GM12872 (cell line): ENCODE results near the gene TSHZ2.

Experiments used
- CTCF ChIP-seq: IDR thresholded peaks from 3 replicates; pipeline ENCODE4 v1.5.1; 2011; ENCODE audit warnings: low read depth, mild to moderate bottlenecking, low read length, moderate library complexity; ENCODE audit not compliant: insufficient read depth

The TSHZ2 gene

GRCh38 chr20:53369871-53370270 lies 397.7 kb downstream of the TSHZ2 start:
- TF ChIP-seq CTCF: no peak

DNA sequence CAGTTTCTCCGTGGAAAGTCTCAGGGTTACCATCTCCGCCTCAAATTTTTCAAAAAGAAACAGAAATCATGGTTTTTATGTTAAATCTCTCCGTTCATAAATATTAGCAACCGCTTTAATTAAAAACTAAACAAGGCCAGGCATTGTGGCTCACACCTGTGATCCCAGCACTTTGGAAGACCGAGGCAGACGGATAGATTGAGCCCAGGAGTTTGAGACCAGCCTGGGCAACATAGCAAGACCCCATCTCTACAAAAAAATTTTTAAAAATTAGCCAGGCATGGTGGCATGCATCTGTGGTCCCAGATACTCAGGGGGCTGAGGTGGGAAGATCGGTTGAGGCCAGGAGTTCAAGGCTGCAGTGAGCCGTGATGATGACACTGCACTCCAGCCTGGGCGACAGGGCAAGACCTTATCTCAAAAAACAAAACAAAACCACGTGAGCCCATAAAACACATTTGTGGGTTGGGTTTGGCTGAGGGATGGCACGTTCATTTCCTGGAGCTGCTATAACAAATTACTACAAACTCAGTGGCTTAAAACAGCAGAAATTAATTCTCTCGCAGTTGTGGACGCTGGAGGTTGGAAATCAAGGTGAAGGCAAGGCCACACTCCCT lies 398.3 kb downstream of the TSHZ2 start:
- no peak for TF ChIP-seq CTCF

DNA sequence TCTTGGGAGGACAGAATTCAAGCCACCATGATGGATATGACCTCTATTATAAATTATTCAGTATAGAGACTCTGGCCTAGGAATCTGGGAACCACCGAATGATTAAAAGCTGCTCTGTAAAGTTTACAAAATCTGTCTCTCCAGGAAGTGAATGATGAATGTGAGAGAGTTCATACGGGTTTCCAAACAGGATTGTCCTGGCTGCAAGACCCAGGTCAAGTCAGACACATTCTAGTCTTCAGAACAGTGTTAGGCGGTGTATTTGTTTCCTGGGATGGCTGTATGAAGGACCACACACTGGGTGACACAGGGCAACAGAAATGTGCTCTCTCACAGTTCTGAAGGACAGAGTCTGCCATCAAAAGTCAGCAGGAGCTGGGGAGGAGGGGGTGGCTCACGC lies 399.1 kb downstream of the TSHZ2 start:
- TF ChIP-seq CTCF: no peak

GRCh38 chr20:53376021-53376420 lies 403.9 kb downstream of the TSHZ2 start:
- no peak for TF ChIP-seq CTCF

DNA sequence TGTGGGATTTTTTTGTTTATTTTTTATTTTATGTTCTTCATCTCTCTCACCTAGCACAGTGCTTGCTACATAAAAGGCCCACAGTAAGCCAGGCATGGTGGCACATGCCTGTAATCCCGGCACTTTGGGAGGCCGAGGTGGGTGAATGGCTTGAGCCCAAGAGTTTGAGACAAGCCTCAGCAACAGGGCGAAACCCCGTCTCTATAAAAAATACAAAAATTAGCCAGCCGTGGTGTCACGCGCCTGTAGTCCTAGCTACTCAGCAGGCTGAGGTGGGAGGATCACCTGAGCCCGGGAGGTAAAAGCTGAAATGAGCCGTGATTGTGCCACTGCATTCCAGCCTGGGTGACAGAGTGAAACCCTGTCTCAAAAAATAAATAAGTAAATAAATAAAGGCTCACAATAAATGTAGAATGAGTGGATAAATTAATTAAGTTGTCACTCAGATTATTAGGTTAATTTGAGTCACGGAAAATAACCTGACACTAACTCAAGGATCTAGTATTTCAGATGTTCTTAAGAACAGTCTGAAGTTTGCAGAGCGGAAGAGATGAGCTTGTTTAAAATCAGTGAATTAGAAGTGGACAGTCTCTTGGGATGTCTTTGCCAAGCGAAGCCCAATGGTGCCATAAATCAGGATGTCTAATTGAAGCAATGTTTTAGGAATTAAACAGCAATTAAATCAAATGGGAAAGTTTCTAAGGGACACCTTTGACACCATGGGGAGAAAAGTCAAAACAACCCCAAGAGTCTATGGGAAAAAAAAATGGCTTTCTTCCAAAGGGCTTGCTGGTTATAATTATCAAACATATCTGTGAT lies 407.1 kb downstream of the TSHZ2 start:
- no peak for TF ChIP-seq CTCF

DNA sequence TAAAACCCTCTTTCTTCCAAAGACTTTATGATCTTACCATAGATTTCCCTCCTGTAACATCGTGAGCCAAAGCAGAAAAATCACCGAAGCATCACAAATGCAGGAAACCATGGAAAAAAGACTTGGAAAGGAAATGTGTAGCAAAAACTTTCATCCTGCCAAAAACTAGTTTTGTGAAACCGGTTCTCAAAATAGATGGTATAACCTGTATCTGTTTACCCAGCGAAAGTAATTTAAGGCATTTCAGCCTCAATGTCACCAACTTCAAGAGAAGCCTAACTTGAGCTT lies 407.6 kb downstream of the TSHZ2 start:
- TF ChIP-seq CTCF: no peak

DNA sequence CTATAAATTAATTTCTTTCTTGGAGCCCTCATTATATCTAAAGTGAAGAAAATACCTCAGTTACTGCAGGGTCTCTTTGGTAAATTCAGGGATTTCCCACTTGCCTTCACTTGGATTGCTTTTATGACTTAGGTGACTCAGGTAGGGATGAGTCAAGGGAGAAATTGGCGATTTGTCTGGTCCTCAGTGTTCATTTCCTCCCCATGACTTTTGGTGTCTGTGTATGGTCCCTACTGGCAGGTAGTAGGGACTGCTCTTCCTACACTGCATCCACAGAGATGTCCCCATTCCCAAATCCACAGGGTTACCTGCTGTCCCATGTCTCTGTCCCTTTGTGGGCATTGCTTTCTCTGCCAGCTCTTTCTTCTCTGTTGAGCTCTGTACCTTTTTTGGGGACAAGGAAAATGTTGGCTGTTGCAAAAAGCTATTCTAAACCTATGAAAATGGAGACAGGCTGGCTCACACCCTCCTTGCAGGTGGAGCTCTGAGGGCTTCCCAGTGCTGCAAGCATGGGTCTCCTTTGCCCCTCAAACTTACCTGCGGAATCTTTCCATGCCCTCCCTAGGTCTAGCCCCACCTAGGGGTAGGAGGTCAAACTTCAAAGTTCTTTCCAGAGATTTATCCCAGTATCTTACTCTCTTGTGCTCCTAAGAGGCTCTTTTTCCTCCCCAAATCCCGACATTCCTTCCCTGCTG lies 409.6 kb downstream of the TSHZ2 start:
- peak; percentile 29; the same call in 1 of the 3 replicates for TF ChIP-seq CTCF
